ENCODE measurements around the gene HOXC4.
A peak's percentile ranks its signal among the peaks of the same experiment; 100 is the strongest.
"Not testable (repeated sequence)": the region's sequence is repeated elsewhere in the genome, so short reads cannot be mapped to it uniquely, and the experiment has no call there.

Gene HOXC4

GRCh38 chr12:54055552-54055951 lies 1.9 kb downstream of the HOXC4 start:
- no peak for DNase-seq (ENCODE audit: low read depth in 3 of 3)

DNA sequence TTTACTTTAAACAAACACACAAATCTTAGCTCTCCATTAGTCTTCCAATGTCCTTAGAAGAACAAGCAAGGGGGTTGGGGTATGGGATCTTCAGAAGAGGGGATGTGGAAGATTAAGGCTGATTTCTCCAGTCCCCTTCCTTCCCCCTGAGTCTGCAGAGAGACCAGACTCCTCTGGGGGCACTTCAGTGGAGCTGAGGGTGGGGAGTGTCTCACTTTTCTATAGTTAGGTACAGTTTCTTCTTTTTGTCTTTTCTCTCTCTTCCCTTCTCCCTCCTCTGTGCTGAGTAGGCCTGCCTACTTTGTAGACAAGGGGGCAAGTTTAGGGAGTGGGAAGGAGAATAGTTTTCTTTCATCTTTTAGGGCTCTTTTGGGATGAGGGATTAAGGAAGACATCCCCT lies 2.5 kb downstream of the HOXC4 start:
- DNase-seq (ENCODE audit: low read depth in 3 of 3), result no peak

GRCh38 chr12:54058128-54058768 lies 4.6 kb downstream of the HOXC4 start:
- no peak for DNase-seq (ENCODE audit: low read depth in 3 of 3)

DNA sequence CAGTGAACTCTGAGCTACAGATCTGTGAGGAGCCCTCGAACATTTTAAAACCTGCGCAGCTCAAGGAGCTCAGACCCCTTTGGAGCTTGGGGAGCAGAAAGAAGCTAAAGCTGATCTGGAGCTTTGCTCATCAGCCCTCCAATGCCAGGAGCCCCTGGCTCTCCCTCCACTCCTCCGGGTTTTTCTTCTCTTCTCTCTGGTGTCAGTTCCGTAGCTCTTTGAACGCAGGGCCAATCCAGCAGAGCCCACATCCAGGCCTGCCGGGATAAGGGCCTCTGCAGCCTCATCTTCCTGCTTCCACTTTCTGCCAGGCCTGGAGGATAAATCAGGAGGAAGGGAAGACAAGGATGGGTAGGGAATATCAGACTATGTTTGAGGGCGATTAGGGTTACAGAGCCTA lies 6.0 kb downstream of the HOXC4 start:
- no peak for DNase-seq (ENCODE audit: low read depth in 3 of 3)

GRCh38 chr12:54060174-54060974 lies 6.7 kb downstream of the HOXC4 start:
- DNase-seq (ENCODE audit: low read depth in 3 of 3), result no peak

DNA sequence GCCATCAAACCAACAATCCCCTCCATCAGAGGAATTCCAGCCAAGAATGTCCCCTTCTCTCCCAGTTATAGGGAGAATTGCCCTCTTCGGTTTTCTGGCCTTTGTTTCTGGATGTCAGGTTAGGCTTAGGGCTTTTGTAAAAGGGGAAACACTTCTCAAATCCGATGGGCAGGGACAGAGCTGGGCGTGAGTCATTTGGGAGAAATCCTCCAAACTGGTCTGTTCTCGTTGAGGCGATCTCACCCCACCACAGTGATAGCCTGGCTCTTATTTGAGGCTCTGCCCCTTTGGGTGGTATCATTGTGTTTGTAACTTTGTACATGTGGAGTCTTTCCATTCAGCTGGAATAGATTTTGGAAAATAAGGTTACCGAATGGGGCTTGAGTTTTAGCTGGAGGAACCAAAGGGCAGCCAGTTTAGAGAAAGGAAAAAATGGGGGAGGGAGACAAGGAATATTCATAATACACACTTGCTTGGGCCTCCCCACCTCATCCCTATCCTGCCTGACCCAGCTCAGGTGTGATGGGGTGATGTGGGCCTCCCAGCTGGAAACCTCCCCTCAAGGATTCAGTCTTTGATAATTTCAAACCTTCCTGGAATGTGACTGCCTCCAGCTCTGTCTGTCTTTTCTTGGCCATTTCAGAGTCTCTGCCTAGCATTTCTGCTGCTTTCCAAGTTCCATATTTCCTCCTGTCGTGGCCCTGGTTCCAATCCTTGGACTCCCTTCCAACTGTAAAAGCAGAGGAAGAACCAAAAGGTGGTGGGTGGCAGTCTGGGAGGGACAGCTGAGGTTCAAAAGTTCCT lies 7.5 kb downstream of the HOXC4 start:
- DNase-seq (ENCODE audit: low read depth in 3 of 3), result no peak

DNA sequence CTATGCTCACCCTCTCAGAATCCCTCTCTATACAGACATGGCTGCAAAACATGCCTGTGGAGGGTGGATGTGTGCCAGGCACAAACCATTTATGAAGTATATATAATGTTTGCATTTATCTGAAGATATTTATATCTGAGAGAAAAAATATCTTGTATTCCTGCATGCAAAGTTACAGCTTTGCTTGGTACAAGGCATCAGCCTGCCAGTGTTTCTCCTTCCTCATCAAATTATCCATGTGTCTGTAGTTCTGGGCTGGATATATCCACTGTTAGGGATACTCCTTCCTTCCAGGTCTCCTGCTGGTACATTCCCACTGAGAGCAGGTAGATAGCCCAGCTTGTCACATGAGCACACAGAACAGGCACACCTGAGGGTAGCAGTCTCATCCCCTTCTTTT lies 12.0 kb downstream of the HOXC4 start:
- no peak for DNase-seq (ENCODE audit: low read depth in 3 of 3)

- DNase-seq (ENCODE audit: low read depth in 3 of 3), result no peak
Measured at GRCh38 chr12:54066408-54066807, 12.8 kb downstream of the HOXC4 start.

DNA sequence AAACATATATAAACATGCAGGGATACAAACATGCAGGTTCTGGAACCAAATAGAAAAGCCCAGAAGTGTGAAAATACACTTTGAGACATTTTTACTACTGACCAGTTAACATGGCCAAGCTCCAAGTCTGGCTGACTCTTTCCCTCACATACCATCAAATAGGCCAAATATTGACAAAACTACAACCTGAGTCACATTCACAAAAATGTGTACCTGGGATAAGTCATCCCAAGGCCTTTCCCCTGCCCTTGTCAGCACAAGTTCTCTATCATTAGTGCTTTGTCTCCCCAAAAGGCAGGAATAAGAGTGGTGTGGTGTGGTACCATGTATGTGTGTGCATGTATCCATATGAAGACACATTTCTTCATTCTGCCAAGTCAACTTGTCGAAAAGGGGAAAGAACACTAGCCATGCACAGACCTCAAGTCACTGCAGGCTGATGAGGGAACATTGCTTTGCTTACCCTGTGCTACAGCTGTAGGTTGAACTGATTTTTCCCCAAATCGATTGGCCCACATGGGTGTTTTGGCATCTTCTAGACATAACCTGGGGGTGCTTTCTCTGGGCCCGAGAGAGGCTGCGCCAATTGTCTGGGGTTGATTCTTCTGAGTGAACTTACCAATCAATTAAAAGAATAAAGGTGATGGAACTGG lies 14.9 kb downstream of the HOXC4 start:
- no peak for DNase-seq (ENCODE audit: low read depth in 3 of 3)

DNA sequence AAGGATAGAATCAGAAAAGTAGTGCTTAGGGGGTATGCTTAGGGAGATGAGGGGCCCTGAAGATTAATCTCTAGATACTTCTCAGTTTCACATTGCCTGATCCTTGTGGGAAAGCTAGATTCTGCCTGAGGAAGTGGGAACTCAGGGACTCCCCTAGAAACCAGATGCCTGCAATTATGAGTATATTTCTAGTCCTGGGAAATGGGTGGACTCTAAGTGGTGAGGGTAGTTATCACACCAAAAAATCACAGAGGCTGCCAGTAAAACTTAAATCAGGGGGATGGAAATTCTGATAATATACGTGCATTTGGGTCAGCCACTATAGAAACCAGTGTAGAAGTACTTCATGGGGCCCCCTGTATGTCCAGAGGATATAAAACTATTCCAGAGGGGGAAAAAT lies 18.3 kb downstream of the HOXC4 start:
- no peak for DNase-seq (ENCODE audit: low read depth in 3 of 3)

DNA sequence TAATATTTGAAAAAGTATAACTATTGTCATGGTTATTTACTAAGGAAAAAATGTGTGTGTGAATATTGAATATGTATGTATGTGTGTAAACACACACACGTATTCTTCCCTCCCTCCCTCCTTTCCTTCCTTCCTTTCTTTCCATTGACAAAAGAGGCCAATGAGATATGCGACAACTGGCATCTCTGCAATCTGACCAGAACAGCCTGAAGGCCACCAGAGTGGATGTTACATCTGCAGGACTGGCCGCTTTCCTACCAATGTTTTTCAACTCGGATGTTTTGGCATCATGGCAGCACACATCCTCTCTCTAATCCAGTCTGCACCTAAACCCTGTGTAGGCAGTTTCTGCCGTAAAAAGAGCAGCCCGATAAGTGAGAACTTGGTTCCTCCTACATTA lies 20.7 kb downstream of the HOXC4 start:
- DNase-seq (ENCODE audit: low read depth in 3 of 3), result no peak

- DNase-seq (ENCODE audit: low read depth in 3 of 3), result no peak
Measured at GRCh38 chr12:54075409-54075808, 21.8 kb downstream of the HOXC4 start.

DNA sequence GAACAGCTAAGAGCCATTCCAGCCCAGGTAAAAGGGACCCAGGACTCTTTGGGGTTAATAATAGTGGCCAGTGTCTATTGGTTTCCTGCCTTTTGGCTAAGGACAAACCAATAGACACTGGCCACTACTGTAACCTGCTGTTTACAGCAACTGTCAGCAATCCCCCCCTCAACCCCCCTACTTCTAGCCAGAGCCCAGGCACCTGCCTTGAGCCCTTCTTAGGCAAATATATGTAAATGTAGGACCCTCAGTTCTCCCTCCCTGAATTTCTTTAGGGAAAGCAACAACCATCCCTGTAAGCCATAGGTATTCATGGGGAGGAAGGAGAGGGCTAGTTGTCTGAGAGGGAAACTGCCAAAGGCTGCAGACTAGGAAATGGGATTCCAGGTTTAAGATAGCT lies 22.3 kb downstream of the HOXC4 start:
- DNase-seq (ENCODE audit: low read depth in 3 of 3), result no peak

- DNase-seq (ENCODE audit: low read depth in 3 of 3), result not testable (repeated sequence)
Measured at GRCh38 chr12:54077843-54078242, 24.2 kb downstream of the HOXC4 start.

DNA sequence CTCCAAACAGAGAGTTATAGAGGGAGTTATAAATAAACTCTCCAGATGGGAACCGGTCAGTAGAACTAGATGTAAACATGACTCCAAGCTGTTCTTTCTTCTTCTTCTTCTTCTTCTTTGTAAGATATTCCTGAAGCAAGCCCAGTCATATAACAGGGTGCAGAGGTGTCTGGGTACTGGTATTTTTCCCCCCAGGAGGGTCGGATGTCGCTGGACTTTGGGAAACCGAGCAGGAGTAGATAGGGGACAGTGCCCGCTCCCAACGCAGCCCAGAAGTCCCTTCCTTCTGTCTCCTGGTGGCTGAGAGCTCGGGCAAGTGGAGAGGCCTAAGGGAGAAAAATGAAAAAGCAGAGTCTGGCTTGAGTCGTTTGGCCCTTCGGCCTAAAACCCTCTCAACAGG lies 25.5 kb downstream of the HOXC4 start:
- not testable (repeated sequence) for DNase-seq (ENCODE audit: low read depth in 3 of 3)

DNA sequence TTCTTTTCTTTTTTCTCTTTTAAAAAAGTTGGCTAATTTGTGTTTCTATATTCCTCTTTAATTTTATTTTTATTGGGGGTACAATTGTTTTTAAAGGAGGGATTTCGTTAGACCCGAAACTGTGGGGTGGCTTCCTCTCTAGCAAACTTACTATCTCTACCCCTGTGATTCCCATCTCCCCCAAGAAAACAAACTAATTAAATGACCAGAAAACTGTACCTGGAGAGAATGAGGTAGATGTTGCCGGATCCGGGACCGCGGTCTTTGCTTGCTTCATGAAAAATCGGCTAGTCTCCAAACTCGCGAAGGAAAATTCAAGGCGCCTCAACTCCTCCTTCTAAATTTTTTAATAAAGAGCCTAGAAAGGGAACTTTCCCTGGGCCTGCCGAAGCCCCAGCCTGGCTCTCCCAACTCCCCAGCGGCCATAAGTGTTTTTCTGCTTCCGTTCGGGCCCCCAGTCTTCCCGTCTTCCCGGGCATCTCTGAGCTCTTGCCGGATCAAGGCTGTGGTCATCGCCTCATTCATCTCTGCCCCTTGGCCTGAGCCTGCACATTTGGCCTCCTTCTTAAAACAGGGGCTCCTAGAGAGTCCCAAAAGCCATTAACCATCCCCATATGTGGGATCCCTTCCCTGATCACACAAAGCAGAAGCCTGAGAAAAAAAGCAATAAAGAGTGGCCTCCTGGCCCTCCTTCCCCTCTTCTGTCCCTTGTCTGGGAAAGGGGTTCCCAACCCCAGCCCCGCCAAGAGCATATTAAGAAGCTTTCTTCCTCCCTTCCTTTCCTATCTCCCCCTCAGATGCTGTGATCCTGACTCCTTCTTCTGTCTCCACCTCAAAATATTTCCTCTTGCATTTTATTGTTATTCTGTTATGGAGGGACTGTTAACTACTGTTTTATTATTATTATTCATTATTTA lies 26.6 kb downstream of the HOXC4 start:
- not testable (repeated sequence) for DNase-seq (ENCODE audit: low read depth in 3 of 3)

DNA sequence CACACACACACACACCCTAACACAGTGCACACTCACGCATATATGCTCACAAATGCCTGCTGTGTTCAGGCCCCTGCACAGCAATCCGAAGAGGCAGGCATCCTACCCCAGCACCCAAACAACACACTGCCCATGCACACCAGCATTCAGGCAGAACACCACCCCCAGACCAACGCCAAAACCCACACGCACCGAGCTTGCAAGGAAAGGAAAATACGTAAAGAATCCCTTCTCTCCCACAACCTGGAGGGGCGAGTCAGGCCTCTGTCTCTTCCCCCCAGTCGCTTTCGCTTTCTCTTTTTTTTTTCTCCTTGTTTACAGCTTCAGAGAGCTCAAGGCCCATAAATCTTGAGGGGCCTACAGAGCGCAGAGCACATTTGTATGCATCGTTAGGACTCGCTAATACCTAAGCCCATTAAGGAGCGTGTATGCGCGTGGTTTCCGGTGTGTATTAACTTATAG lies 27.4 kb downstream of the HOXC4 start:
- DNase-seq (ENCODE audit: low read depth in 3 of 3), result not testable (repeated sequence)

GRCh38 chr12:54081581-54082396 lies 28.2 kb downstream of the HOXC4 start:
- DNase-seq (ENCODE audit: low read depth in 3 of 3), result not testable (repeated sequence)

- peak in 2 of 3 experiments; percentile 17 to 22 for DNase-seq (ENCODE audit: low read depth in 3 of 3)
Measured at GRCh38 chr12:54082397-54082892, 28.8 kb downstream of the HOXC4 start.

DNA sequence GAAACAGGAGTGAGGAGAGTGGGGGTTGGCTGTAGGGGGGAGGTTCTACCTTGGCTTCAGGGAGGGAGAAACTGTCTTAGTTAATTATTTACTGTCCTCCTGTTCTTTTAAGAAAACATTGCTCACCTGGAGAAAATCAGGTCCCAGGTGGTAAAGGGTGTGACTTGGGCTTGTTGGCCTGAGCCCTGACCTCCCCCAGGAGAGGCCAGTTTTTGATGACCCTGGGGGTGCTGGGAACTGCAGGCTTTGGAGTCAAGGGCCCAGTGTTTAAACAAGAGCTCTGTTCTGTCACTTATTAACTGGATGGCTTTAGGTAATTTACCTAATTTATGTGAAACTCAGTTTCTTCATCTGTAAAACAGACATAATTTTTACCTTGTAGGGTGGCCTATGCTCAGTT lies 34.4 kb downstream of the HOXC4 start:
- DNase-seq (ENCODE audit: low read depth in 3 of 3), result not testable (repeated sequence)
